ENCODE data around the gene PGAP3.
"Not testable (repeated sequence)": the region's sequence is repeated elsewhere in the genome, so short reads cannot be mapped to it uniquely, and the experiment has no call there.

Gene PGAP3

GRCh38 chr17:39687546-39688474 is at the start of gene PGAP3:
Gene PGAP3, minus strand, starts transcription at chr17:39688057. Its CDS starts 43 bp downstream, at chr17:39688014.
- DNase-seq (ENCODE audit: low spot score), result peak; percentile 86

GRCh38 chr17:39737206-39737759 is 49.4 kb upstream of the PGAP3 start:
- DNase-seq (ENCODE audit: low spot score), result no peak

- no peak for DNase-seq (ENCODE audit: low spot score)
Measured at GRCh38 chr17:39736319-39737165, 48.7 kb upstream of the PGAP3 start.

- DNase-seq (ENCODE audit: low spot score), result no peak
Measured at GRCh38 chr17:39735882-39736281, 48.0 kb upstream of the PGAP3 start.

- no peak for DNase-seq (ENCODE audit: low spot score)
Measured at GRCh38 chr17:39732586-39732985, 44.7 kb upstream of the PGAP3 start.

- DNase-seq (ENCODE audit: low spot score), result peak; percentile 92
Measured at GRCh38 chr17:39730095-39730921, 42.5 kb upstream of the PGAP3 start, which contains the start of gene MIEN1. Gene MIEN1, minus strand, starts transcription at chr17:39730532. Its CDS starts 37 bp downstream, at chr17:39730495.

GRCh38 chr17:39729280-39729851 is 41.5 kb upstream of the PGAP3 start:
- DNase-seq (ENCODE audit: low spot score), result no peak

GRCh38 chr17:39727556-39727955 is 39.7 kb upstream of the PGAP3 start:
- DNase-seq (ENCODE audit: low spot score), result no peak

GRCh38 chr17:39726617-39727016 is 38.8 kb upstream of the PGAP3 start:
- DNase-seq (ENCODE audit: low spot score), result no peak

- not testable (repeated sequence) for DNase-seq (ENCODE audit: low spot score)
Measured at GRCh38 chr17:39725923-39726322, 38.1 kb upstream of the PGAP3 start.

- DNase-seq (ENCODE audit: low spot score), result no peak
Measured at GRCh38 chr17:39724731-39725130, 36.9 kb upstream of the PGAP3 start.

- DNase-seq (ENCODE audit: low spot score), result peak; percentile 38
Measured at GRCh38 chr17:39722965-39723848, 35.4 kb upstream of the PGAP3 start.

- no peak for DNase-seq (ENCODE audit: low spot score)
Measured at GRCh38 chr17:39722104-39722503, 34.2 kb upstream of the PGAP3 start.

GRCh38 chr17:39719563-39720355 is 31.9 kb upstream of the PGAP3 start:
- no peak for DNase-seq (ENCODE audit: low spot score)

GRCh38 chr17:39717660-39718059 is 29.8 kb upstream of the PGAP3 start:
- no peak for DNase-seq (ENCODE audit: low spot score)

- no peak for DNase-seq (ENCODE audit: low spot score)
Measured at GRCh38 chr17:39716879-39717536, 29.2 kb upstream of the PGAP3 start.

GRCh38 chr17:39716073-39716818 is 28.4 kb upstream of the PGAP3 start:
- DNase-seq (ENCODE audit: low spot score), result no peak

All from hematopoietic multipotent progenitor cell treated with erythropoietin and hydrocortisone succinate and interleukin-3 and kit ligand, for 15 days (in vitro differentiated cells).